NB4 (cell line): ENCODE measurements around the gene CRADD.

Experiments used
- CTCF ChIP-seq: IDR thresholded peaks from one replicate; pipeline ENCODE4 v1.5.1; 2012; ENCODE audit warnings: low read depth, low read length
- POLR2A ChIP-seq: IDR thresholded peaks from 2 replicates; pipeline ENCODE4 v1.6.1; 2011; ENCODE audit warnings: mild to moderate bottlenecking; ENCODE audit not compliant: insufficient read length; ENCODE audit errors: extremely low read depth

DNA sequence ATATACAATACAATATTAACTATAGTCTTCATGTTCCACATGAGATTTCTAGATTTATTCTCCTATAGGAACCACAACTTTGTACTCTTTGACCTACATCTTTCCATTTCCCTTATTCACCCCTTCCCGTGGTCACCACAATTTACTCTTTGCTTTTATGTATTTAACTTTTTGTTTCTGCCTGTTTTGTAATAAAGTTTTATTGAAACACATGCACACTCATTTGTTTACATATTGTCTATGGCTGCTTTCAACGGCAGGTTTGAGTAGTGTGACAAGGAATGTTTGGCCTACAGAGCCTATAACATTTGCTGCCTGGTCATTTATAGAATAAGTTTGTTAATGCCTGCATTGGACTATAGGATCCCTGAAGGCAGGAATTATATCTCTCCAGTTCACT is 231.1 kb downstream of the CRADD start:
- TF ChIP-seq CTCF = no peak
- TF ChIP-seq POLR2A = no peak
